Ishikawa (cell line): Measurements from ENCODE around the gene ARRB1.

Experiments used
- CREB1 ChIP-seq: IDR thresholded peaks from 2 replicates; pipeline ENCODE4 v1.6.1; 2012; ENCODE audit warnings: low read depth
- EP300 ChIP-seq: IDR thresholded peaks from 2 replicates; pipeline ENCODE4 v1.6.1; 2012; ENCODE audit warnings: borderline replicate concordance
- TAF1 ChIP-seq: IDR thresholded peaks from 2 replicates; pipeline ENCODE4 v1.6.1; 2012; ENCODE audit warnings: low read depth, mild to moderate bottlenecking

DNA sequence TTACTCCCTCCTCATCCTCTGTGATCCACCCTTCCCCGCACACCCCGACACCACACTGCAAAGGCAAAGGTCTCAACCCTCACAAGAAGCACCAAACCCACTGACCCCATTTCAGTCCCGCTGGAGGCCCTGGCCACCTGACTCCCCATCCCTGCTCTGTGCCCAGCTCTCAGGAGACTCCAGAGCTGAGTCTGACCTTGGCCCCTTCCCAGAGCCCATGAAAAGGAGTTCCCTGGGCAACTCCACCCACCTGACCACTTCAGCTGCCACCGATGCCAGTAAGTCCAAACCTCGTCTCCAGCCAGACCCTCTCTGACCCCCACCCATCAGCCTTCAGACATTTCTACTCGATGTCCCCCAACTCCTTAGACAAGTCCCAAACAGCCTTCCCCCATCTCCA, 45.5 kb downstream of the ARRB1 start:
- TF ChIP-seq TAF1 = no peak
- no peak for TF ChIP-seq EP300
- TF ChIP-seq CREB1 = no peak
